ENCODE data around the gene EBF4.

GRCh38 chr20:2654831-2655230, 37.7 kb upstream of the EBF4 start:
- TF ChIP-seq FOXA1 (IDR thresholded peaks at IDR 0.05) = no peak
- no peak for TF ChIP-seq TARDBP (IDR thresholded peaks at IDR 0.05)
- no peak for TF ChIP-seq SP1 (IDR thresholded peaks at IDR 0.05)
- no peak for TF ChIP-seq BHLHE40 (IDR thresholded peaks at IDR 0.05; ENCODE audit: borderline replicate concordance)
- TF ChIP-seq PKNOX1 (IDR thresholded peaks at IDR 0.05) = no peak
- no peak for TF ChIP-seq SUZ12 (IDR thresholded peaks at IDR 0.05)
- no peak for TF ChIP-seq ELF4 (IDR thresholded peaks at IDR 0.05)

Measured in HEK293T (cell line).